ENCODE results near the gene C1S. TPM values are rescaled to one million over a fixed set of nuclear protein-coding genes. Genes with fewer than 3 reads are reported as not detected.
A peak's percentile ranks its signal among the peaks of the same experiment; 100 is the strongest.

Gene C1S
- total RNA-seq, 2 donors from 2014 or later: 13.4 to 14.3 TPM

DNA sequence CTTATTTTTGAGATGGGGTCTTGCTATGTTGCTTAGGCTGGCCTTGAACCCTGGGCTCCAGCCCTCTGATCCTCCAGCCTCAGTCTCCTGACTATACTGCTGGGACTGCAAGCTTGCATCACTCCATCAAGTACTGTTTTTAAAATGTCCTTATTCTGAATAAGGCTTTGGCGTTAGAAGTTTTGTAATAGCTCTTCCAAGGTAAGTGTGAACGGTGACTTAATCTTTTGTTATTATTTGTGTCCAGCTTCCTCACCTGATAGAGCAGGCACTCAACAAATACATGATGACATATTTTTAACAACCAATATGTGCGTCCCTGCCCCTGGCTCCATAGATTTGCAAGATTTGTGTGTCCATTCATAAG, 47.1 kb downstream of the C1S start:
- Histone ChIP-seq H3K27me3 (ENCODE audit: control insufficient read depth, insufficient read depth, low read length, poor library complexity, severe bottlenecking) (peaks cover 23% of the 10 kb centered on the region), H3K9me3 (ENCODE audit: control insufficient read depth, low read length) (peaks cover 12% of the 10 kb centered on the region), H3K36me3 (ENCODE audit: control insufficient read depth, insufficient read depth, low read length) (no peaks in the 10 kb centered on the region), H3K27ac (ENCODE audit: low read depth, low read length) (peak overlapping the region; percentile 8), H3K4me1 (ENCODE audit: control insufficient read depth, insufficient read depth, low read length) (no peaks in the 10 kb centered on the region), H3K4me3 (ENCODE audit: low read length) (peak overlapping the region; percentile 80), H3K9ac (ENCODE audit: extremely low read depth, low read length, poor library complexity, severe bottlenecking) (no peak overlapping the region)
- H3K4me3 Mint-ChIP-seq: peak overlapping the region; percentile 85
- peaks cover 15% of the 10 kb centered on the region for H3K4me1 Mint-ChIP-seq
- peaks cover 25% of the 10 kb centered on the region for H3K27me3 Mint-ChIP-seq (ENCODE audit: insufficient read depth)
- peaks cover 19% of the 10 kb centered on the region for H3K9me3 Mint-ChIP-seq
- peaks cover 31% of the 10 kb centered on the region for H3K36me3 Mint-ChIP-seq (ENCODE audit: low read depth)
- TF ChIP-seq, protein P1, sequence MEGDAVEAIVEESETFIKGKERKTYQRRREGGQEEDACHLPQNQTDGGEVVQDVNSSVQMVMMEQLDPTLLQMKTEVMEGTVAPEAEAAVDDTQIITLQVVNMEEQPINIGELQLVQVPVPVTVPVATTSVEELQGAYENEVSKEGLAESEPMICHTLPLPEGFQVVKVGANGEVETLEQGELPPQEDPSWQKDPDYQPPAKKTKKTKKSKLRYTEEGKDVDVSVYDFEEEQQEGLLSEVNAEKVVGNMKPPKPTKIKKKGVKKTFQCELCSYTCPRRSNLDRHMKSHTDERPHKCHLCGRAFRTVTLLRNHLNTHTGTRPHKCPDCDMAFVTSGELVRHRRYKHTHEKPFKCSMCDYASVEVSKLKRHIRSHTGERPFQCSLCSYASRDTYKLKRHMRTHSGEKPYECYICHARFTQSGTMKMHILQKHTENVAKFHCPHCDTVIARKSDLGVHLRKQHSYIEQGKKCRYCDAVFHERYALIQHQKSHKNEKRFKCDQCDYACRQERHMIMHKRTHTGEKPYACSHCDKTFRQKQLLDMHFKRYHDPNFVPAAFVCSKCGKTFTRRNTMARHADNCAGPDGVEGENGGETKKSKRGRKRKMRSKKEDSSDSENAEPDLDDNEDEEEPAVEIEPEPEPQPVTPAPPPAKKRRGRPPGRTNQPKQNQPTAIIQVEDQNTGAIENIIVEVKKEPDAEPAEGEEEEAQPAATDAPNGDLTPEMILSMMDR (conservative IDR thresholded peaks at IDR 0.05): no peak
- peak overlapping the region; percentile 97 for H3K27ac Mint-ChIP-seq
- no peak for DNase-seq
- 93% methylated on average over 2 to 3 of the region's 3 CpGs for WGBS, 2 experiments (ENCODE audit: insufficient coverage in 1 of 2, insufficient read length in 1 of 2)

DNA sequence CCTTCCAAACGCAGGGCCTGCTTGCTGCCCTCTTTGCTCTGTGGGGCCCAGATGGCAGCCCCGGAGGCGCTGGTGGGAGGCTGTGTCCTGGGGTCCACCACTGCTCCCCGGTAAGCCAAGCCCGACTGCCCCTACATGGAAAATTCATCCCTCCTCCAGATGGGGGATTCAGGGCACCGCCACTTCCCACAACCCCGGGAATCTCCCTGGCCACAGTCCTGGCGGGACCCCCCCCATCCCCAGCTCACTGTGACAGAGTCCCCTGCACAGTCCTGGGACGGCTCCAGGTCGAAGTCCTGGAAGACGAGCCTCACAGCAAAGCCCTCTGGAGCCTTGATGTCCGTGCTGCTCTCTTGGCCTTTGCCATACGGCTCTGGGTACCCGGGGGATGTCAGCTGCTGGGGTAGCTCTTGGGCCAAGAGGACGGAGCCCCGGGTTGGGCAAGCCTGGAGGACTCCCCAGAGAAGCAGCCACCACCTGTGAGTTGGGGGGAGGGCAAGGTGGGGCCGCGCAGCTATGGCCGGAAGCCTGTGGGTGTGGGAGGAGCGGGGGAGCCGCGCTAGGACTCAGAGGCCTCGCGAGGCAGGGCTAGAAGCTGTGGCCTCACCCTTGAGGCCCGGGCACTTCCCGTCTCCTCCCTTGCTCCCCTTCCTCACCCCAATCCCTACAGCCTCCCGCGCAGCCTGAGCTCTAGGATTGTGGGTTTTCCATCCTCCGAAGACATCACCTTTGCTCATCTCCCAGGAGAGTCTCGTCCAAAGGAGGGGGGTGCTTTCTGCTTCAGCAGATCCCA, 47.7 kb downstream of the C1S start:
- Mint-ChIP-seq H3K4me3 (peak overlapping the region; percentile 85), H3K9me3 (peaks cover 19% of the 10 kb centered on the region), H3K27me3 (ENCODE audit: insufficient read depth) (peaks cover 25% of the 10 kb centered on the region), H3K4me1 (peaks cover 15% of the 10 kb centered on the region), H3K36me3 (ENCODE audit: low read depth) (peaks cover 31% of the 10 kb centered on the region), H3K27ac (peak overlapping the region; percentile 97)
- Histone ChIP-seq H3K9me3 (ENCODE audit: control insufficient read depth, low read length) (peaks cover 12% of the 10 kb centered on the region), H3K9ac (ENCODE audit: extremely low read depth, low read length, poor library complexity, severe bottlenecking) (peak overlapping the region; percentile 51), H3K27me3 (ENCODE audit: control insufficient read depth, insufficient read depth, low read length, poor library complexity, severe bottlenecking) (peaks cover 23% of the 10 kb centered on the region), H3K4me1 (ENCODE audit: control insufficient read depth, insufficient read depth, low read length) (no peaks in the 10 kb centered on the region), H3K27ac (ENCODE audit: low read depth, low read length) (peak overlapping the region; percentile 37), H3K4me3 (ENCODE audit: low read length) (peak overlapping the region; percentile 80), H3K36me3 (ENCODE audit: control insufficient read depth, insufficient read depth, low read length) (no peaks in the 10 kb centered on the region)
- TF ChIP-seq, protein P1 (conservative IDR thresholded peaks at IDR 0.05): no peak
- 31 to 51% methylated on average over 10 to 30 of the region's 30 CpGs for WGBS, 2 experiments (ENCODE audit: insufficient coverage in 1 of 2, insufficient read length in 1 of 2)
- DNase-seq: peak; percentile 90

DNA sequence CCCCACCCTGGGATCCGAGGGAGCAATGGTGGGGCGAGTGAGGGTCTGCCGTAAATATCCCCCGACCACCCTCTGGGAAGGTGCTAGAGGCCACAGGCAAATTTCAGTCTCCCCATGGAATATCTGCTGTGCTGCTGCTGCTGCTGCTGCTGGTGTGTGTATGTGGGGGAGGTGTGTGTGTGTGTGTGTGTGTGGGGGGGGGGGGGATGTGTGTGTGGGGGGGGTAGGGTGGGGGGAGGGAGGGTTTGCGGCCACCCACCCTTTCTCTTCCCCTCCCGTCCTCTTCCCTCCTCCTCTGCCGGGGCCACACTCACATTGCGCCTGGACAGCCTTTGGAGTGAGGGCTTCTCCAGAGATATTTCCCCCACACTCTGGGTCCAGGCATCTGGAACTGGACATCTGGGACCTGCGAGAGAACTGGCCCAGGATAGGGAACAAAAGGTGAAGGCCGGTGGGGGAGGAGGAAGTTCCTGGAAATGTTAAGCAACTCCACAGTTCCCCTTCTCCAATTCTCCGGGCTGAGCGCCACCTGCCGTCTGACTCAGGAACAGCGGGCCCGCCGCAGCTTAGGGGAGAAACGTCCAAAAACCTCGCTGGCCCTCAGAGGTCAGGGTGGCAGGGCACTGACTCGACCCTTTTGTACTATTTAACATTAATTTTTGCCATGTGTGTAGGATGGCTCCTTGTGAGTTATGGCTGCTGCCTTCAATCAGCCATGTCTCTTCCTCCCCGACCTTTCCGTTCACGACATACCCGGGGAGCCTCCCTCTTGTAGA, 48.5 kb downstream of the C1S start, which contains the start of gene C1RL:
Gene C1RL (minus strand): TSS at position 419 of the 776 bp plus-strand sequence. CDS start 34 bp downstream, at position 385.
- H3K9ac ChIP-seq (ENCODE audit: extremely low read depth, low read length, poor library complexity, severe bottlenecking): peak within 1 kb of the TSS; percentile 62
- H3K9me3 ChIP-seq (ENCODE audit: control insufficient read depth, low read length): peaks cover 12% of the 10 kb centered on the region
- WGBS, 2 experiments (ENCODE audit: insufficient coverage in 1 of 2, insufficient read length in 1 of 2): 25 to 29% methylated on average over 14 to 22 of the region's 23 CpGs
- peak within 1 kb of the TSS; percentile 80 for H3K4me3 ChIP-seq (ENCODE audit: low read length)
- peak within 1 kb of the TSS; percentile 85 for H3K4me3 Mint-ChIP-seq
- H3K36me3 ChIP-seq (ENCODE audit: control insufficient read depth, insufficient read depth, low read length): no peaks in the 10 kb centered on the region
- H3K9me3 Mint-ChIP-seq: peaks cover 19% of the 10 kb centered on the region
- peaks cover 23% of the 10 kb centered on the region for H3K27me3 ChIP-seq (ENCODE audit: control insufficient read depth, insufficient read depth, low read length, poor library complexity, severe bottlenecking)
- H3K27ac ChIP-seq (ENCODE audit: low read depth, low read length): peak within 1 kb of the TSS; percentile 37
- peak within 1 kb of the TSS; percentile 97 for H3K27ac Mint-ChIP-seq
- TF ChIP-seq, protein P1 (conservative IDR thresholded peaks at IDR 0.05): peak; percentile 100
- peaks cover 25% of the 10 kb centered on the region for H3K36me3 Mint-ChIP-seq (ENCODE audit: low read depth)
- no peaks in the 10 kb centered on the region for H3K4me1 ChIP-seq (ENCODE audit: control insufficient read depth, insufficient read depth, low read length)
- peak; percentile 99 for DNase-seq
- H3K4me1 Mint-ChIP-seq: peaks cover 19% of the 10 kb centered on the region
- H3K27me3 Mint-ChIP-seq (ENCODE audit: insufficient read depth): peaks cover 29% of the 10 kb centered on the region

Measured in endodermal cell (in vitro differentiated cells).